Left ventricle myocardium inferior (tissue), 1 donor: ENCODE data around the gene CDC37L1. TPM values are rescaled to one million over a fixed set of nuclear protein-coding genes. Genes with fewer than 3 reads are reported as not detected.

Experiments
- DNase-seq: peaks from one replicate; pipeline ENCODE4 v3.0.0-alpha.2; 2020
- H3K27ac ChIP-seq: fragments of 200-600 bp; replicated peaks from 2 replicates; pipeline ENCODE4 v1.8.0; 2021
- H3K27me3 ChIP-seq: fragments of 200-600 bp; 2 replicates; pipeline ENCODE4 v1.8.0; 2021; ENCODE audit warnings: low read depth
- H3K36me3 ChIP-seq: fragments of 200-600 bp; 2 replicates; pipeline ENCODE4 v1.8.0; 2021
- H3K4me1 ChIP-seq: fragments of 200-600 bp; 2 replicates; pipeline ENCODE4 v1.8.0; 2021
- H3K4me3 ChIP-seq: fragments of 200-600 bp; 2 replicates; pipeline ENCODE4 v1.8.0; 2021; ENCODE audit warnings: mild to moderate bottlenecking, moderate library complexity
- H3K9me3 ChIP-seq: fragments of 200-600 bp; replicated peaks from 2 replicates; pipeline ENCODE4 v1.8.0; 2021
- CTCF ChIP-seq: fragments of 200-600 bp; IDR thresholded peaks from 2 replicates; pipeline ENCODE4 v1.8.0; 2021; ENCODE audit warnings: antibody characterized with exemption, mild to moderate bottlenecking, borderline replicate concordance
- intact Hi-C: fragments of 100-400 bp; cut with micrococcal nuclease; formaldehyde crosslinking; loops from one replicate; pipeline ENCODE4 v1.11.0; 2022
- total RNA-seq: library from RNA; stranded (reverse); fragmentation: NEBNext Ultra II Directional; extraction: Animal tissue kit (Norgen Biotek cat#: 25700); gene quantifications from one replicate; pipeline ENCODE4 v1.2.1, GENCODE V29; 2021
- donor health status: DM: no; HTN: yes; CAD: no; lungs with severe emphysema.

CDC37L1 gene
- total RNA-seq, 1 donor from 2014 or later, result 42.4 TPM

- intact Hi-C loops, result no loop called here
- no peak for DNase-seq
- no peak for TF ChIP-seq CTCF
- peak overlapping the region; percentile 66 for H3K4me3 ChIP-seq
- peaks cover 55% of the 10 kb centered on the region for H3K4me1 ChIP-seq
- no peaks in the 10 kb centered on the region for H3K9me3 ChIP-seq
- H3K27me3 ChIP-seq, result no peaks in the 10 kb centered on the region
- no peak overlapping the region for H3K27ac ChIP-seq
- no peaks in the 10 kb centered on the region for H3K36me3 ChIP-seq
Measured at GRCh38 chr9:4665357-4665756, 14.0 kb upstream of the CDC37L1 start.

DNA sequence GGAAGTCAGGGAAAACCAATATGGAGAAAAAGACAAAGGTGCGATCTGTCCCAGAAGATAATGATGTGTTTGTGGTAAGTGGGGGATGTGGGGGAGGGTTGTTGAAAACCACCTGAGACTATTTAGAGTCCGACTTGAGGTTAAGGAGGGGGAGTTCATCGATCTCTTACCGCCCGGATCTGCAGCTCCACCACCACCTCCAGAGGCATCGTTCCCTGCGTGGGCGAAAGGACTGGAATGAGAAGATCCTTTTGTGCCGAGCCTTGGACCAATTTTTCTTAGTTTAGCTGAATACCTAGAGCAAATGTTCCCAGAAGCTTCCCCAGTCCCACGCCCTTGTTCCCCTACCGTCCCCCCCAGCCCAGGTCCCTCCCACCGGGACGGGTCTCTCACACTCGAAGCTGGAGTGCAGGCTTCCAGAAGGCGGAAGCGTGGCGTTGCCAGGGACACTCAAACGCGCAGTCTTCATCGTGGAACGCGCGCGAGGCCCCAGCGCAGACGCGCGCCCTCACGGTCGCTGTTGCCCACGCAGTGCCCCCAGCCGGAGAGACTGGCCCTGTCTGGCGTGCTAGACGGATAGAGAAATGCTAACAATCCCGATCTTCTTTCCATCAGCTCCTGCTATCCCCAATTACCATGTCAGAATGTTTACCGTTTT, 13.2 kb upstream of the CDC37L1 start, which contains the start of gene SPATA6L:
Gene SPATA6L, minus strand, starts transcription at position 439 of the 658 bp plus-strand sequence. Its CDS starts 230 bp downstream, at position 209.
- Histone ChIP-seq H3K36me3 (no peaks in the 10 kb centered on the region), H3K27ac (peak within 1 kb of the TSS; percentile 48), H3K9me3 (no peaks in the 10 kb centered on the region), H3K4me3 (peak within 1 kb of the TSS; percentile 66), H3K27me3 (no peaks in the 10 kb centered on the region), H3K4me1 (peaks cover 53% of the 10 kb centered on the region)
- intact Hi-C loops, result no loop called here
- DNase-seq, result peak; percentile 71
- TF ChIP-seq CTCF, result peak; percentile 24

- Histone ChIP-seq H3K4me1 (peaks cover 39% of the 10 kb centered on the region), H3K27me3 (no peaks in the 10 kb centered on the region), H3K36me3 (no peaks in the 10 kb centered on the region), H3K4me3 (no peak overlapping the region), H3K9me3 (no peaks in the 10 kb centered on the region), H3K27ac (no peak overlapping the region)
- intact Hi-C loops, result no loop called here
- DNase-seq, result no peak
- TF ChIP-seq CTCF, result no peak
Measured at GRCh38 chr9:4667681-4668080, 11.7 kb upstream of the CDC37L1 start.

GRCh38 chr9:4668604-4669003, 10.8 kb upstream of the CDC37L1 start:
- no peaks in the 10 kb centered on the region for H3K27me3 ChIP-seq

GRCh38 chr9:4669890-4670289, 9.5 kb upstream of the CDC37L1 start:
- no peak for DNase-seq
- H3K27me3 ChIP-seq, result no peaks in the 10 kb centered on the region
- no peaks in the 10 kb centered on the region for H3K36me3 ChIP-seq
- no peak overlapping the region for H3K27ac ChIP-seq
- H3K9me3 ChIP-seq, result no peaks in the 10 kb centered on the region
- no peak overlapping the region for H3K4me3 ChIP-seq
- intact Hi-C loops, result no loop called here
- TF ChIP-seq CTCF, result no peak
- H3K4me1 ChIP-seq, result peaks cover 19% of the 10 kb centered on the region

More at GRCh38 chr9:4668604-4669003, 10.8 kb upstream of the CDC37L1 start:
- no peaks in the 10 kb centered on the region for H3K9me3 ChIP-seq
- no peak overlapping the region for H3K27ac ChIP-seq
- H3K36me3 ChIP-seq, result no peaks in the 10 kb centered on the region
- peaks cover 30% of the 10 kb centered on the region for H3K4me1 ChIP-seq
- DNase-seq, result no peak
- no peak overlapping the region for H3K4me3 ChIP-seq
- no peak for TF ChIP-seq CTCF
- intact Hi-C loops, result no loop called here
